HG03442 (cell line): ENCODE results near the gene PLAAT5.
"Not testable (repeated sequence)": the region's sequence is repeated elsewhere in the genome, so short reads cannot be mapped to it uniquely, and the experiment has no call there.

Experiments used
- ATAC-seq: cut with Tn5 transposase; IDR thresholded peaks from one replicate; pipeline ENCODE4 v1.9.1; 2021; ENCODE audit warnings: mild to moderate bottlenecking, moderate library complexity; ENCODE audit not compliant: unreplicated experiment

Gene PLAAT5

DNA sequence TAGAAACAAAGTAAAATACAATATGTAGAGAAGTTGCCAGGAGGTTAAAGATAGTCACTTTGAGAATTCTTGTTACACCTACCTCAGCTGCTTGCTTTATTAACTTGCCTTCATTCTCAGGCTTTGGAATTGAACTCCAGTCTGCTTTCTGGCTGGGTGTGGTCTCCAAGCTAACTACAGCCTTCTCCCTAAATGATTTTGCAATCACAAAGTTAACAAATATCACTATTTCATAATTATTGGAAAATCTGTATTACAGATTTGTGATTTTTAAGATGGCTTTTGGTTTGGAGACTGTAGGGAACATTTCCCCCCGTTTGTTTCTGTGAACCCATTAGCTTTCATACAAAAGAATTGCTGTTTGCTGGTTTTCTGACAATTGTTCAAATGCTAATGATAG, 2.2 kb downstream of the PLAAT5 start:
- no peak for ATAC-seq

- ATAC-seq = no peak
These were observed 5.2 kb downstream of the PLAAT5 start for GRCh38 chr11:63485777-63486176.

DNA sequence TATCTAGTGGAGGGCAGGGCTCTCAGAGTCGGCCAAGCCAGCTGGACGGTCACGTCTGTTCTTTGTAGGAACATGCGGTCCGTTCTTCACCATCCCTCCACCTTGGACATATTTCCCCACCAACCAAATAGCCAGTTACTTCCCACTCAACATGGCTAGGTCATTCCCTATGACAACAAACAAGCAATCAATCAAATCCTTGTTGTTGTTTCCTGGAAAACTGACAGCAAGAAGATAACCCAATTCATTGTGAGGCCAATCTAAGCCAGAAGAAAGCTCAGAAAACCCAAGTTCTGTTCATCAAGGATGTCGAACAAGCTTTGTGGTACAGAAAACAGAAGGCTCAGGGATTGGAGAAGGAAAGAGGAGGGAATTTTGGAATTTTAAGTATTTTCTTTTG, 10.9 kb downstream of the PLAAT5 start:
- ATAC-seq = no peak

DNA sequence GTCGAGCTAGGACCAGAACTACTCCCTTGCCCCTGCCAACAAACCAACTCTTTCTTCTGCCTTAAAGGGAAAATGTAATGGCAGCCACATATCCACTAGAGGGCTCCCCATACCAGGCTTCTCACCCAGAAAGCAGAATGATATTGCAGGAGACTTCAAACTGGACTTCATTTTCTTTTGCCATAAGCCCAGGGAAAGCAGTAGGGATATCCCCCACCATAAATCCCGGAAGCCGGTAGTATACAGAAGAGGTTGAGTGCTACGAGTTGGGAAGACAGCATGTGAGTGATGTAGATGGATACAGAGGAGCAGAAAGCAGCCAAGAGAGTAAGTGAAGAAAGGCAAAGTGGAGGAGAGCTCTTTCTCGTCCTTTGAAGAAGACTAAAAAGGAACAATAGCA, 12.1 kb downstream of the PLAAT5 start:
- ATAC-seq = no peak

- no peak for ATAC-seq
These were observed 14.3 kb downstream of the PLAAT5 start for GRCh38 chr11:63476618-63477017.

GRCh38 chr11:63472372-63472771, 18.6 kb downstream of the PLAAT5 start:
- ATAC-seq = no peak

GRCh38 chr11:63470311-63470710, 20.7 kb downstream of the PLAAT5 start:
- no peak for ATAC-seq

DNA sequence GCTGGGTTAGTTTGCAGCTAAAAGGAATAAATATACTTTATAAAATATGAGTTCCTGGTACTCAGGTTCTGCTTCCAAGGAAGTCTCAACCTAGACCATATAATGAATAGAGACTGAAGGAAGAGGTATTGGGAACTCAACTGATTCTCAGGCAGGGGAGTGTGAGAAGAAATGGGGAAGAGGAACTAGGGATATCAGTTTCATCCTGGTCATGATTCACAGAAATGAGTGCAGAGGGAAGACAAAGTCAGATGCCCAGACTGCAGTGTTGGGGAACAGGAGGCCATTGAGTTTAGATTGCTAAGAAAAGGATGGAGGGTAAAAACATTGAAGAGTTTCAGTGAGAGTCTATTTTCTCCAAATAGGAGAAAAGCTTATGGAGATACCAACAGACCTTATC, 28.8 kb downstream of the PLAAT5 start:
- no peak for ATAC-seq

DNA sequence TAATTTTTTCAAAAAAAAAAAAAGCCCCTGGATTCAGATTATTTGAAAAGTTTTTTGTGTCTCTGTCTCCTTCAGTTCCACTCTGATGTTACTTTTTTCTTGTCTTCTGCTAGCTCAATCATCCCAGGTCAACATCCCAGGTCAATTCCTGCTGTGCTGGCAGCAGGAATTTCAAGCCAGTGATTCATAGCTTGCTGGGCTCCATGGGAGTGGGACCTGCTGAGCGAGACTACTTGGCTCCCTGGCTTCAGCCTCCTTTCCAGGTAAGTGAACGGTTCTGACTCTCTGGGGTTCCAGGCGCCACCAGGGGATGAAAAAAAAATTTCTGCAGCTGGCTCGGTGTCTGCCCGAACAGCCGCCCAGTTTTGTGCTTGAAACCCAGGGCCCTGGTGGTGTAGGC, 31.4 kb downstream of the PLAAT5 start:
- no peak for ATAC-seq

DNA sequence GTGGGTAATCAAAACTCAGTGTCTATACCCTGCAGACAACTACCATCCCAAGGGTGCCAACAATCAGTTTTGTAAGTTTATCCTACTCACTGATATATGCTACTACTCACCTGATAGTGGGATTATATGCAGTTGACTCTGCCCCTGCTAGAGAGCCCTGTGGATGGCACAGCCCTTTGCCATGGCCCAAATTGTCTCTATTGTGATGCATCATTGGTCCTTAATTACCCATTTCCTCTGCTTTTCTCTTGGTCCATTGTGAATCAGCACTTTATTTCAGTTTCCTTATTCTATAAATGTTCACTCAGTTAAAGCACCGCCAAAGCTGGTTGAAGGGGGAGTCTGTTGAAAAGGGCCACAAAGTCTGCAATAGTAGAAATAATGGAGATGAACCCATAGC, 42.3 kb downstream of the PLAAT5 start:
- ATAC-seq = no peak

DNA sequence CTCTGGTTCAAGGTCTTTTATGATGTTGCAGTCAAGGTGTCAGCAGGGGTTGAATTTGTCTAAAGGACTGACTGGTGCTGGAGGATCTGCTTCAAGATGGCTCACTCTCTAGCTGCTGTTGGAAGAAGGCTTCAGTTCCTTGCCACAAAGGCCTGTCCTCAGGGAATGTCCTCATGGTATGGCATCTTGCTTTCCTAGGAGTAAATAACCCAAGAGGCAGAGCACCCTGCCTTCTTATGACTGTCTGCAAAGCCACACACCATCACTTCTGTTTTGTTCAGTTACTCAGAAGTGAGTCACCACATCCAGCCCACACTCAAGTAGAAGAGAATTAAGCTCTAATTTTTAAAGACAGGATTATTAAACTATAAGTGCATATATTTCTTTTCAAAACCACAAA, 45.2 kb downstream of the PLAAT5 start:
- no peak for ATAC-seq

DNA sequence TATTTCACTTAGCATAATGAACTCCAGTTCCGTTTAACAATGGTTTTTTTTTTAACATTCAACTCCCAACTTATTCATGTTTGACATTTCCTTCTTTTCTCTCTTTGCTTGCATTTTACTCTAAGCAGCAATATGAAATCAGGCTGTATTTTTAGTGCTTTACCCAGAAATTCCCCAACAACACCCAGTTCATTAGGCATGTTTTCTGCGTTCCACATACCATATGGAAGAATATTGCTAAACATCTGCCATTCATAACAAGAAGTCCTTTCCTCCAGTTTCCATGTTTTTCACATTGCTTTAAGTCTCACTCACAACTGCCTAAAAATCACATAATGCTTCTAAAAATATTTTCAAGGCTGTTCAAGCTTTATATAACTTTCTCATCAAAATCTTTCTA, 45.8 kb downstream of the PLAAT5 start:
- ATAC-seq = no peak

DNA sequence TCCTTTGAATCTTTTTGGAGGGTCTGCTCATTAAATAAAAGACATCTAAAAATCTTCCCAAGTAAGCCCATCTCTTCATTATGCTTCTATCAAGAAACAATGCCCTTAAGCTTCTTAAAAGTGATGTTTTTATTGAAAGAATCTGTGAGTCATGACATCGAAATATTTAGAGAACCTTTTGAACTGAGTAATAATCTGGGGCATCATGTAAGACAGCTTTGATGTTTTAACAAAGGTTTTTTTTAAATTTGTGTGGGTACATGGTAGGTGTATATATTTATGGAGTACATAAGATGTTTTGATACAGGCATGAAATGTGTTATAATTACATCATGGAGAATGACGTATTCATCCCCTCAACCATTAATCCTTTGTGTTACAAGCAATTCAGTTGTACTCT, 46.8 kb downstream of the PLAAT5 start:
- no peak for ATAC-seq

DNA sequence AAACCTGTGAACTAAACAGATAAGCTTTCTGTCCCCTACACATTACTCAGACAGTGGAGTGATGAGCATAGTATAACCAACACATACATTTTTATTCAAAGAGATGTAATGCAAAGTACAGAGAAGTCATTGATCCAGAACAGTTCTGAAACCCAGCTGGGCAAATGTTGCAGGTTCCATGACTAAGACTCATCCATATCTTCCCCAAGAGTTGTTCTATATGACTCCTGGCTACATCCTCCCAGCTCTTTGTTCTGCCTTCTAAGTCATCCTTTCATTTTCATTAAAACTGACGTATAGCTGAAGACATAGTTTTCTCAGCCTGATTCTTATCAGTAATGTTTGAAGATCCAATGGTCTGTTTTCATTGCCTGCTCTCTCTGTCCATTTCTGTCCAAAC, 47.3 kb downstream of the PLAAT5 start:
- ATAC-seq = no peak

- not testable (repeated sequence) for ATAC-seq
These were observed 55.1 kb downstream of the PLAAT5 start for GRCh38 chr11:63435831-63436230.

DNA sequence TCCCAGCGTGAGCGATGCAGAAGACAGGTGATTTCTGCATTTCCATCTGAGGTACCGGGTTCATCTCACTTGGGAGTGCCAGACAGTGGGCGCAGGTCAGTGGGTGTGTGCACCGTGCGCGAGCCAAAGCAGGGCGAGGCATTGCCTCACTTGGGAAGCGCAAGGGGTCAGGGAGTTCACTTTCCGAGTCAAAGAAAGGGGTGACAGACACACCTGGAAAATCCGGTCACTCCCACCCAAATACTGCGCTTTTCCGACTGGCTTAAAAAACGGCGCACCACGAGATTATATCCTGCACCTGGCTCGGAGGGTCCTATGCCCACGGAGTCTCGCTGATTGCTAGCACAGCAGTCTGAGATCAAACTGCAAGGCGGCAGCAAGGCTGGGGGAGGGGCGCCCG, 55.6 kb downstream of the PLAAT5 start:
- ATAC-seq = not testable (repeated sequence)

DNA sequence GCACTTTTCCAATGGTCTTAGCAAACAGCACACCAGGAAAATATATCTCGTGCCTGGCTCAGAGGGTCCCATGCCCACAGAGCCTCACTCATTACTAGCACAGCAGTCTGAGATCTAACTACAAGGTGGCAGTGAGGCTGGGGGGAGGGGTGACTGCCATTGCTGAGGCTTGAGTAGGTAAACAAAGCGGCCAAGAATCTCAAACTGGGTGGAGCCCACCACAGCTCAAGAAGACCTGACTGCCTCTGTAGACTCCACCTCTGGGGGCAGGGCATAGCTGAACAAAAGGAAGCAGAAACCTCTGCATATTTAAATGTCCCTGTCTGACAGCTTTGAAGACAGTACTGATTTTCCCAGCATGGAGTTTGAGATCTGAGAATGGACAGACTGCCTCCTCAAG, 60.2 kb downstream of the PLAAT5 start:
- ATAC-seq = not testable (repeated sequence)

DNA sequence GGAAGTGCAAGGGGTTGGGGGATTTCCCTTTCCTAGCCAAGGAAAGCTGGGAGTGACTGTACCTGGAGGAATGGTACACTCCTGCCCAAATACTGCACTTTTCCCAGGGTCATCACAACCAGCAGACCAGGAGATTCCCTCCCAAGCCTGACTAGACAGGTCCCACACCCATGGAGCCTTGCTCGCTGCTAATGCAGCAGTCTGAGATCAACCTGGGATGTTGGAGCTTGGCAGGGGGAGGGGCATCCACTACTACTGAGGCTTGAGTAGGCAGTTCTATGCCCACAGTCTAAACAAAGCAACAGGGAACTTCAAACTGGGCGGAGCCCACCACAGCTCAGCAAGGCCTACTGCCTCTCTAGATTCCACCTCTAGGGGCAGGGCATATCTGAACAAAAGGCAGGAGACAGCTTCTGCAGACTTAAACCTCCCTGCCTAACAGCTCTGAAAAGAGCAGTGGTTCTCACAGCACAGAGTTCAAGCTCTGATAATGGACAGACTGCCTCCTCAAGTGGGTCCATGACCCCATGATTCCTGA, 62.9 kb downstream of the PLAAT5 start:
- no peak for ATAC-seq

DNA sequence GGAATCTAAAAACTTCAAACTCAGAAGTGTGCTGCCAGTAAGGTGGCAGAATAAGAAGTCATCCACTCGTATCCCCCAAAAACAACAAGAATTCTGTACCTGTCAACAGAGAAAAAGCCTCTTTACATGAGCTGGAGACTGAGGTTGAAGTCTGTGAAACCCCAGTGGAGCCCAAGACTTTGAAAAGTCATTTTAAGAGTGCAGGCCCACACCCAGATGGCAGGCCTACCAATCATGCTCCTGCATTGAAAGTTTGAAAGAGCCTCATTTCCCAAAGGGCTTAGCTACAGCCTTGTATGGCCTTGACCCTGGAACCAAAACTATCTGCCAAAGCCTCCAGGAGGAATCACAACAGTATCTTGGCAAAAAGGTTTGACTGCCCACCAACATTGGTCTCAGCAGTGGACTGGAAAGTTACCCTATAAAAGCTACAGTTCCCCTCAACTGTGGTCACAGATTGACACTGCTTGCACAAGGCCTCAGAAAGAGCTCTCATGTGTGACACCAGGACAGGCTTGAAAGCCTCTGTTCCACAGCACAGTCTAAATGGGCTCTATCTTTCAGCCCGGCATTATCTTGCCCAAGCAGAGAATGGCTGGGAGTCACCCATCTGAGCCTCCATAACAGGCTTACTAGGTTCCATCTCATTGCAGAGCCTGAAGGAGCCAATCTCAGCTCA, 73.7 kb downstream of the PLAAT5 start:
- ATAC-seq = no peak
